Mesenchymal stem cell (in vitro differentiated cells and primary cell): ENCODE data around the gene RASGEF1C.

Experiments used
- DNase-seq: peaks from one replicate; pipeline ENCODE4 v3.0.0-alpha.2; 2013
- H2AFZ ChIP-seq: one replicate; pipeline ENCODE4 v1.6.1; 2013; ENCODE audit warnings: low read depth, mild to moderate bottlenecking, control low read depth, inconsistent platforms, low read length, moderate library complexity
- H2AK5ac ChIP-seq: 2 replicates; pipeline ENCODE4 v1.6.1; 2013; ENCODE audit warnings: low read length, moderate library complexity, mild to moderate bottlenecking, inconsistent platforms; ENCODE audit not compliant: severe bottlenecking
- H2BK120ac ChIP-seq: one replicate; pipeline ENCODE4 v1.6.1; 2013; ENCODE audit warnings: low read depth, mild to moderate bottlenecking, inconsistent platforms, low read length, moderate library complexity
- H2BK12ac ChIP-seq, 2 experiments: one replicate each; pipeline ENCODE4 v1.6.1; 2013; ENCODE audit warnings: inconsistent platforms in 2 of 2, low read length in 2 of 2, mild to moderate bottlenecking in 2 of 2, moderate library complexity in 2 of 2, control low read depth in 1 of 2
- H2BK15ac ChIP-seq: one replicate; pipeline ENCODE4 v1.6.1; 2013; ENCODE audit warnings: mild to moderate bottlenecking, low read depth, inconsistent platforms; ENCODE audit not compliant: poor library complexity, severe bottlenecking
- H2BK5ac ChIP-seq: 2 replicates; pipeline ENCODE4 v1.6.1; 2013; ENCODE audit warnings: low read depth, mild to moderate bottlenecking, low read length, control low read depth, inconsistent platforms; ENCODE audit not compliant: poor library complexity, severe bottlenecking
- H3K14ac ChIP-seq, 2 experiments: one replicate each; pipeline ENCODE4 v1.6.1; 2013; ENCODE audit warnings: inconsistent platforms in 2 of 2, low read length in 2 of 2, control low read depth in 1 of 2, mild to moderate bottlenecking in 1 of 2, moderate library complexity in 1 of 2
- H3K18ac ChIP-seq, 2 experiments: one replicate each; pipeline ENCODE4 v1.6.1; 2013; ENCODE audit warnings: inconsistent platforms in 2 of 2, low read length in 2 of 2, control low read depth in 1 of 2, low read depth in 1 of 2, mild to moderate bottlenecking in 1 of 2
- H3K23ac ChIP-seq, 2 experiments: one replicate each; pipeline ENCODE4 v1.6.1; 2013; ENCODE audit warnings: inconsistent platforms in 2 of 2, low read length in 2 of 2, mild to moderate bottlenecking in 2 of 2, moderate library complexity in 2 of 2, control low read depth in 1 of 2
- H3K27ac ChIP-seq: 2 replicates; pipeline ENCODE4 v1.5.1; 2013; ENCODE audit warnings: mild to moderate bottlenecking, moderate library complexity, low read length, control low read depth, inconsistent platforms; ENCODE audit not compliant: poor library complexity, severe bottlenecking
- H3K27me3 ChIP-seq, 2 experiments: 2 replicates each; pipeline versions ENCODE4 v1.6.1 to v1.7.0; 2013; ENCODE audit warnings: low read length in 2 of 2, mild to moderate bottlenecking in 2 of 2, moderate library complexity in 2 of 2, control low read depth in 1 of 2, inconsistent platforms in 1 of 2; ENCODE audit not compliant: control insufficient read depth in 1 of 2, insufficient read depth in 1 of 2
- H3K36me3 ChIP-seq, 2 experiments: 2 replicates each; pipeline versions ENCODE4 v1.6.1 to v1.7.0; 2013; ENCODE audit warnings: low read length in 2 of 2, control low read depth in 1 of 2, inconsistent platforms in 1 of 2, low read depth in 1 of 2, mild to moderate bottlenecking in 1 of 2; ENCODE audit not compliant: insufficient read depth in 2 of 2, control insufficient read depth in 1 of 2
- H3K4ac ChIP-seq, 2 experiments: one replicate each; pipeline ENCODE4 v1.6.1; 2013; ENCODE audit warnings: inconsistent platforms in 2 of 2, low read length in 2 of 2, mild to moderate bottlenecking in 2 of 2, moderate library complexity in 2 of 2, control low read depth in 1 of 2, low read depth in 1 of 2
- H3K4me1 ChIP-seq: 2 replicates; pipeline ENCODE4 v1.6.1; 2013; ENCODE audit warnings: low read depth, low read length, control low read depth; ENCODE audit not compliant: control insufficient read depth, insufficient read depth
- H3K4me2 ChIP-seq: 2 replicates; pipeline ENCODE4 v1.6.1; 2013; ENCODE audit warnings: low read length, mild to moderate bottlenecking, inconsistent platforms; ENCODE audit not compliant: poor library complexity, severe bottlenecking
- H3K4me3 ChIP-seq, 2 experiments: 2 replicates each; pipeline versions ENCODE4 v1.5.1 to v1.7.0; 2013; ENCODE audit warnings: low read length in 2 of 2, mild to moderate bottlenecking in 2 of 2, control low read depth in 1 of 2, low read depth in 1 of 2; ENCODE audit not compliant: insufficient read depth in 1 of 2
- H3K79me1 ChIP-seq: replicated peaks from 2 replicates; pipeline ENCODE4 v1.6.1; 2013; ENCODE audit warnings: mild to moderate bottlenecking, control low read depth, low read length, inconsistent platforms; ENCODE audit not compliant: poor library complexity, severe bottlenecking
- H3K9ac ChIP-seq: 2 replicates; pipeline ENCODE4 v1.7.0; 2013; ENCODE audit warnings: mild to moderate bottlenecking, low read length, moderate library complexity
- H3K9me3 ChIP-seq: 2 replicates; pipeline ENCODE4 v1.7.0; 2013; ENCODE audit warnings: mild to moderate bottlenecking, low read length; ENCODE audit not compliant: control insufficient read depth
- H4K8ac ChIP-seq: one replicate; pipeline ENCODE4 v1.6.1; 2013; ENCODE audit warnings: inconsistent platforms, mild to moderate bottlenecking, low read length, moderate library complexity
- H4K91ac ChIP-seq: one replicate; pipeline ENCODE4 v1.6.1; 2013; ENCODE audit warnings: mild to moderate bottlenecking, low read length, inconsistent platforms
- WGBS: methylation state at CpG from one replicate; pipeline ENCODE4 v1.1.7; 2013; ENCODE audit warnings: mixed read lengths; 5-methylcytosine and 5-hydroxymethylcytosine counted together

Gene RASGEF1C

DNA sequence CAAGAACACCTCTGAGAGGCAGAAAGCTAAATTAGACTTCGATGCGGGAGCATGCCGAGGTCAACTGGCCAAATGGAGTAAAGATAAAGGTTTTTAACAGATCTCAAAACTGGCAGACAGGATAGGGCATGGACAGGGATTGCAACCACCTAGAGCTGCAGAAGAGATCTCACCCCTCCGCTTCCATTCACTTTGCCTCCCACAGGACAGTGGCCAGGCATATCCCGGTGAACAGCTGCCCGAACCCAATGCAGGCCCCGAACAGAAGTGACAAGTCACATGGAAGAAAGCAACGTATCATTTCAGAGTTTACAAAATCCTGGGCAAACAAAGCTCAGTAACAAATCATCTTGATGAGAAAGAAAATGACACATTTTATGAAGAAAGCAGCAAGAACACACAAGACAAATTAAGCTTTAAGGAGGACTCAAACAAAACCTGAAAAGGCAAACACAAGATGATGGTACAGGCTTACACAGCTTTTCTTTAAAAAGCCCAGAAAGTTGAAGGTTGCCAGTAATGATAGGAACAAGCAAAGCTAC, 155.9 kb downstream of the RASGEF1C start:
- no peak for DNase-seq
- Histone ChIP-seq H3K14ac (no peak overlapping the region), H3K36me3 (no peaks in the 10 kb centered on the region), H2BK120ac (no peak overlapping the region), H3K4ac (no peak overlapping the region), H2BK5ac (no peak overlapping the region), H3K9me3 (no peaks in the 10 kb centered on the region), H3K18ac (no peak overlapping the region), H3K79me1 (peaks cover 37% of the 10 kb centered on the region), H2AK5ac (no peak overlapping the region), H2BK15ac (peak overlapping the region; percentile 26), H3K27ac (no peak overlapping the region), H2AFZ (no peak overlapping the region), H3K9ac (no peak overlapping the region), H4K8ac (no peak overlapping the region), H2BK12ac (no peak overlapping the region), H4K91ac (no peak overlapping the region), H3K4me1 (peaks cover 4% of the 10 kb centered on the region), H3K4me3 (no peak overlapping the region), H3K4me2 (no peak overlapping the region), H3K27me3 (no peaks in the 10 kb centered on the region), H3K23ac (no peak overlapping the region)
- WGBS, result 94% methylated on average over 8 of the region's 8 CpGs

DNA sequence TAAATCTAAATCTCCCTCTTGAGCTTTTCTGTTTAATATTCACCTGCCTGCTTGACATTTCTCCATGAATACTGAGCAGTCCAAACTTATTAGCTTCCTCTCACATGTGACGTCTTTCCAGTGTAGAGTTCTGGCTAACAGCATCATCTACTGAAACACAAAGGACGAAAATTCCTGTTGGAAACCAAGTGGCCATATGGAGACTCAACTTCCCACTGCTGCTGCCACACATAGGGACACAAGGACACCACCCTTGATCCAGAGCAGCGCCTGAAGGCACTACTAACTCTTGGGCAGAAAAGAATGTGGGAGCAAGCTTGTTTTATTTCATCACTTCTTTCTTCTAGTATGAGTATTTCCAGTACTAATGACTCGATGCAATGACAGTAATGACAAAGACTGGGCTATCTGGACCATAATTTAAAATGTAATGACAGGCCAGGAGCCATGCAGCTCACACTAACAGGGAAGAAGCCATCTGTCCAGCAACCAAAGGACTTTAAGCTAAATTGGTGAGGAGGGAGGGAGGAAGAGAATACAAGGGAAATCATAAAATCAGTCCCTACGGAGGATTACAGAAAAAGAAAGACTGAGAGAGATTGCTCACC, 156.7 kb downstream of the RASGEF1C start:
- H3K23ac ChIP-seq, result no peak overlapping the region
- H2BK5ac ChIP-seq, result no peak overlapping the region
- H4K8ac ChIP-seq, result no peak overlapping the region
- H3K18ac ChIP-seq, result no peak overlapping the region
- no peak overlapping the region for H2AFZ ChIP-seq
- no peak overlapping the region for H2AK5ac ChIP-seq
- H3K4me1 ChIP-seq, result peaks cover 4% of the 10 kb centered on the region
- H3K4ac ChIP-seq, result no peak overlapping the region
- H2BK12ac ChIP-seq, result no peak overlapping the region
- H3K27me3 ChIP-seq, result no peaks in the 10 kb centered on the region
- no peaks in the 10 kb centered on the region for H3K36me3 ChIP-seq
- H3K4me3 ChIP-seq, result no peak overlapping the region
- no peak overlapping the region for H4K91ac ChIP-seq
- no peak overlapping the region for H3K14ac ChIP-seq
- no peak overlapping the region for H3K27ac ChIP-seq
- H2BK15ac ChIP-seq, result no peak overlapping the region
- no peak overlapping the region for H2BK120ac ChIP-seq
- no peak for DNase-seq
- no peak overlapping the region for H3K4me2 ChIP-seq
- no peak overlapping the region for H3K9ac ChIP-seq
- no peaks in the 10 kb centered on the region for H3K9me3 ChIP-seq
- H3K79me1 ChIP-seq, result peaks cover 35% of the 10 kb centered on the region
- 98% methylated on average over 4 of the region's 5 CpGs for WGBS
